Stimulated activated CD8-positive, alpha-beta memory T cell treated with anti-CD3 and anti-CD28 coated beads, Interleukin-7, amount 100 ng/mL, for 48 hours (primary cell): ENCODE data around the gene PPP5C.
A peak's percentile ranks its signal among the peaks of the same experiment; 100 is the strongest.
"Not testable (repeated sequence)": the region's sequence is repeated elsewhere in the genome, so short reads cannot be mapped to it uniquely, and the experiment has no call there.

Source experiments
- DNase-seq, 2 donors: peaks; one replicate each; pipeline ENCODE4 v3.0.0-alpha.2; 2020; ENCODE audit warnings: low read depth in 1 of 2; ENCODE audit errors: extremely low read depth in 1 of 2

PPP5C gene, protein sequence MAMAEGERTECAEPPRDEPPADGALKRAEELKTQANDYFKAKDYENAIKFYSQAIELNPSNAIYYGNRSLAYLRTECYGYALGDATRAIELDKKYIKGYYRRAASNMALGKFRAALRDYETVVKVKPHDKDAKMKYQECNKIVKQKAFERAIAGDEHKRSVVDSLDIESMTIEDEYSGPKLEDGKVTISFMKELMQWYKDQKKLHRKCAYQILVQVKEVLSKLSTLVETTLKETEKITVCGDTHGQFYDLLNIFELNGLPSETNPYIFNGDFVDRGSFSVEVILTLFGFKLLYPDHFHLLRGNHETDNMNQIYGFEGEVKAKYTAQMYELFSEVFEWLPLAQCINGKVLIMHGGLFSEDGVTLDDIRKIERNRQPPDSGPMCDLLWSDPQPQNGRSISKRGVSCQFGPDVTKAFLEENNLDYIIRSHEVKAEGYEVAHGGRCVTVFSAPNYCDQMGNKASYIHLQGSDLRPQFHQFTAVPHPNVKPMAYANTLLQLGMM

GRCh38 chr19:46346821-46347571, at the start of gene PPP5C:
Gene PPP5C (plus strand): TSS chr19:46347087. CDS start chr19:46347097, 10 bp downstream.
- peak; percentile 85 to 86 for DNase-seq

DNA sequence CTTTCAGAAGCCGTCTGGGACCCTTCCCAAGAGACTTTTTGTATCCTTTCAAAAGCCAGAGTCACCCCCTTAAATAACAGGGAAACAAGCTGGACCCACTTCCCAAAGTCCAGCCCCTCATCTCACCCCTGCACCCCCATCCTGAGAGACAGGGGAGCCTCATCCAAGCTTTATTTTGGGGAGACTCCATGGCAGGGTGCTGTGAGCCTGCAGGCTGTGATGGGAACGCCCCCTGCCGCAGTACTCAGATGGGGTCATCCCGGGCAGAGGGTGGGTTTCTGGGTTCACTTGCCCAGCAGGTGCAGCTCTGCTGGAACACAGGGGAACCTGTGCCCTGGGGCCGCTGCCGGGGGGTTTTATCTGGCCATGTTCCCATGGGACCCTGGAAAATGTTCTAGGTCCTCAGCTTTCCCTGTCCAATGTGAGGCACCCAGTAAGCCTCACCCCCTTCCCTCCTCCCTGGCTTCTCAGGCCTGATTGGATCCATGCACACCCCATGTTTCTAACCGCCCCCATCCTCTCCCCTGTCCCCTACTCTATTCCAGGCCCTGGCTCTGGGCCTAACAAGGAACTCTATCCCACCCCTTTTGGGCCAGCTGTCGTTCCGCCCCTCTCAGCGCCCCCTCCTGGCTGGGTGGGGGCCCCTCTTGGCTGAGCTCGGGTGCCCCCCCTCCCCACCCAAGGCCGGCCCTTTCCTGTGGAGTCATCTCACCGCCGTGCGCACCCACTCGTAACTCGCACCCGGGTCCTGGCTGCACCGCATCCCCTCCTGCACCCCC, 49.0 kb upstream of the PPP5C start:
- no peak for DNase-seq

- DNase-seq = no peak
These were observed 48.3 kb upstream of the PPP5C start for GRCh38 chr19:46298479-46299003.

- DNase-seq = no peak
These were observed 47.8 kb upstream of the PPP5C start for GRCh38 chr19:46299004-46299509.

- no peak for DNase-seq
These were observed 47.2 kb upstream of the PPP5C start for GRCh38 chr19:46299695-46300094.

DNA sequence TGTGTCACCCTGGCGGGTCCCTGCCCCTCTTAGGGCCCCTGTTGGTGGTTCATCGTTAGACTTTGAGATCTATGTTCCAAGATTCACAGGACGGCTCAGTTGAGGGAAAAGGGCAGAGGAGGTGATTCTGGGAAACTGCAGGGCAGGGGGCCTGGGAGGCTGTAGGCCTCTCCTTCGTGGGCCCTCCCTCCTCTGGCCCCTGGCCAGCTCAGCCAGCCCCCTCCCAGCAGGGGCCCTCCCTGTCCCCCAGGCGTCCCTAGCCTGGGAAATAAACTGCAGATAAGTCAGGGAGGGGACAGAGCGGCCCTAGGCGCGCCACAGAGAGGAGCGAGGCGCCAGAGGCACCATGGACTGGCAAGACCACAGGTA, 43.6 kb upstream of the PPP5C start:
- DNase-seq = no peak

- DNase-seq = no peak
These were observed 43.0 kb upstream of the PPP5C start for GRCh38 chr19:46303691-46304397.

DNA sequence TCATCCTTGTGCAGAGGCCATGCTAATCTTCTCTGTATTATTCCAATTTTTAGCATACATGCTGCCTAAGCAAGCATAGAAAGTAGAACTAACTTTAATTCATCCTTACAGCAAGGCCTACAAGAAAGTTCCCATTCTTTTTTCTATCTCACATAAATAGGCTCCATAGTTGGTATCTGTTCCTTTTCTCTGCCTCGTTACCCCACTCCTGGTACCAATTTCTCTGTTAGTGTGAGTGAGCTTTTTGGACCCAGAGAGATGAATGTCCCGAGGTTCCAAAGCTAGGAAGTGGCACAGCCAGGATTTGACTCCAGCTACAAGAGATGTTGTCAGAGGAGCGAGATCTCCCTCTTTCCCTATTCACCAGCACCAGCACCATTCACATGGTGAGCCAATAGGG, 40.4 kb upstream of the PPP5C start:
- DNase-seq = no peak

DNA sequence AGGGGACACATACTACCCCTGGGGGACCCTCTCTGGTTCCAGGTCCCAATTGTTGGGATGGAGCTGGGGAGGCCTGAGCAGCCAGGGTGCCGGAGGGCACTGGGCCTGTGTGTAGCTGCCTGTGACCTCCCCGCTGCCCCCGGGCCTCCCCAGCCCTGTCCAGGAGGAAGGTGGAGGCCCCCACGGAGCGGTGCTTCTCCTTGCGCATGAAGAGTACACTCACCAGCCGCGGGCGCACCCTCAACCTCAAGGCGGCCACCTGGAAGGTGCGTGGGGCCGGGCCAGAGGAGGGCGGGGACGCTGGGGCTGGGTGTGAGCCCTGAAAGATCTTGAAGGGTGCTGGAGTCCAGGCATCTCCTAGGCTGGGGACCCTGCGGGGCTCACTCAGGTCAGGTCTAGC, 38.4 kb upstream of the PPP5C start:
- no peak for DNase-seq

- DNase-seq = no peak
These were observed 37.8 kb upstream of the PPP5C start for GRCh38 chr19:46309056-46309455.

- DNase-seq = no peak
These were observed 35.4 kb upstream of the PPP5C start for GRCh38 chr19:46311444-46311843.

GRCh38 chr19:46313540-46314469, 33.1 kb upstream of the PPP5C start:
- DNase-seq = not testable (repeated sequence)

- no peak for DNase-seq
These were observed 29.5 kb upstream of the PPP5C start for GRCh38 chr19:46317339-46317738.

DNA sequence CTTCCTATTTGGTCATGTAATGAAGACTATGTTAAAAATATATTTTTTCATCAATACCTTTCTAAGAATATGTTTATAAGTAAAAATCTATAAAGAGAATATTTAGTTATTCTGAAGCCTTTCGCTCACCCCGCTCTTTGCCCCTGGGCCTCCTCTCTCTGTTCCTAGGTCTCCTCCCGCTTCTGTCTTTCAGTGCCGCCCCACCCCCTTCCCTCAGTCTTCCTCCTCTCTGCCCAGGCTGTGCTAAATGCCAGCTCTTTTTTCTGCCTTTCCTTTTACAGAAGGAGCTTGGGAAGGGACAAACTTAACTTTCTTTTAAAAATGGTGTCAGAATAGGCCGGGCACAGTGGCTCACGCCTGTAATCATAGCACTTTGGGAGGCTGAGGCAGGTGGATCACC, 27.3 kb upstream of the PPP5C start:
- DNase-seq = no peak

GRCh38 chr19:46320559-46320958, 26.3 kb upstream of the PPP5C start:
- DNase-seq = no peak

- no peak for DNase-seq
These were observed 25.2 kb upstream of the PPP5C start for GRCh38 chr19:46321653-46322052.

DNA sequence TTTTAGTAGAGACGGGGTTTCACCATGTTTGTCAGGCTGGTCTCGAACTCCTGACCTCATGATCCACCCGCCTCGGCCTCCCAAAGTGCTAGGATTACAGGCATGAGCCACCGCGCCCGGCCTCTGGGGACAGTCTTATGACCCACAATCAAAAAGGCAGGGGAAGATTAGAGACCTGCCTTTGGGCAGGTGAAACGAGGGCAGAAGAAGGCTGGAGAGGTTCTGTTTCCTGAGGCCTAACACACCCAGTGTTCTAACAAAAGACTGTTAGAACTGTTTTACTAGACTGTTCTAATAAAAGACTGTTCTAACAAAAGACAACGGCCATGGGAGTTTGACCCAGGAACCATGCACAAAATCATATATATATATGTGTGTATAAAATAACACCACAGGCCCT, 23.7 kb upstream of the PPP5C start:
- not testable (repeated sequence) for DNase-seq

DNA sequence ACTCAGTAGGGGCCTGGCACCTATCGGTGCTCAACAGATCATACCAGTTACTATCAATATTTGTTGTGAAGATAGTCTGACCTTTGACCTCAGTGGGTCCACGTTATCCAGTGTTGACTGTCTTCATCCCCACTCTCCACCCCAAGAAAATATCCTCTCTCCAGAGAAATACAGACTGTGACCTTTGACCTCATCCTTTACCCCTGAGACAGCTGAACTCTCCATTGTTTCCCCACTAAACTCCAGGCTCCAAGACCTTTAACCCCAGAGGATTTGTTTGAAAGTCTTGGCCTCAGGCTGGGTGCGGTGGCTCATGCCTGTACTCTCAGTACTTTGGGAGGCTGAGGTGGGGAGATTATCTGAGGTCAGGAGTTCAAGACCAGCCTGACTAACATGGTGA, 22.6 kb upstream of the PPP5C start:
- no peak for DNase-seq

GRCh38 chr19:46326608-46327007, 20.3 kb upstream of the PPP5C start:
- no peak for DNase-seq
